ENCODE data around the gene ITPR2.

ITPR2 gene

GRCh38 chr12:26623136-26623535, 209.9 kb downstream of the ITPR2 start:
- no peaks in the 10 kb centered on the region for H3K27me3 ChIP-seq
- no peak overlapping the region for H3K4me3 ChIP-seq
- peaks cover 11% of the 10 kb centered on the region for H3K4me1 ChIP-seq
- no peaks in the 10 kb centered on the region for H3K9me3 ChIP-seq
- no peaks in the 10 kb centered on the region for H4K20me1 ChIP-seq
- no peak overlapping the region for H3K4me2 ChIP-seq
- peaks cover 4% of the 10 kb centered on the region; the same call in 1 of the 2 replicates for H3K36me3 ChIP-seq
- TF ChIP-seq Cebpa-rat (IDR thresholded peaks at IDR 0.05): no peak
- no peak overlapping the region for H3K9ac ChIP-seq
- H3K27ac ChIP-seq: no peak overlapping the region

- Histone ChIP-seq H3K36me3 (peaks cover 4% of the 10 kb centered on the region; the same call in 1 of the 2 replicates), H3K27ac (no peak overlapping the region), H3K9ac (no peak overlapping the region), H3K4me2 (no peak overlapping the region), H3K27me3 (no peaks in the 10 kb centered on the region), H3K9me3 (no peaks in the 10 kb centered on the region), H3K4me3 (no peak overlapping the region), H3K4me1 (peaks cover 11% of the 10 kb centered on the region), H4K20me1 (no peaks in the 10 kb centered on the region)
- no peak for TF ChIP-seq Cebpa-rat (IDR thresholded peaks at IDR 0.05)
Observed at GRCh38 chr12:26622601-26623000, 210.4 kb downstream of the ITPR2 start.

GRCh38 chr12:26621932-26622331, 211.1 kb downstream of the ITPR2 start:
- no peaks in the 10 kb centered on the region for H3K9me3 ChIP-seq
- no peaks in the 10 kb centered on the region for H3K27me3 ChIP-seq
- no peaks in the 10 kb centered on the region for H4K20me1 ChIP-seq
- peaks cover 11% of the 10 kb centered on the region for H3K4me1 ChIP-seq
- H3K4me2 ChIP-seq: no peak overlapping the region
- no peak overlapping the region for H3K9ac ChIP-seq
- no peak for TF ChIP-seq Cebpa-rat (IDR thresholded peaks at IDR 0.05)
- H3K4me3 ChIP-seq: no peak overlapping the region
- H3K36me3 ChIP-seq: peaks cover 4% of the 10 kb centered on the region; the same call in 1 of the 2 replicates
- H3K27ac ChIP-seq: no peak overlapping the region

- H4K20me1 ChIP-seq: no peaks in the 10 kb centered on the region
- H3K9ac ChIP-seq: no peak overlapping the region
- H3K4me3 ChIP-seq: no peak overlapping the region
- no peak overlapping the region for H3K27ac ChIP-seq
- H3K4me1 ChIP-seq: peaks cover 11% of the 10 kb centered on the region
- no peaks in the 10 kb centered on the region for H3K9me3 ChIP-seq
- H3K27me3 ChIP-seq: no peaks in the 10 kb centered on the region
- H3K4me2 ChIP-seq: no peak overlapping the region
- TF ChIP-seq Cebpa-rat (IDR thresholded peaks at IDR 0.05): no peak
- H3K36me3 ChIP-seq: peaks cover 4% of the 10 kb centered on the region; the same call in 1 of the 2 replicates
Observed at GRCh38 chr12:26620907-26621306, 212.1 kb downstream of the ITPR2 start.

GRCh38 chr12:26617513-26617912, 215.5 kb downstream of the ITPR2 start:
- Histone ChIP-seq H3K9me3 (no peaks in the 10 kb centered on the region), H3K36me3 (peaks cover 4% of the 10 kb centered on the region; the same call in 1 of the 2 replicates), H3K4me1 (peaks cover 4% of the 10 kb centered on the region), H3K4me2 (no peak overlapping the region), H3K9ac (no peak overlapping the region), H3K4me3 (no peak overlapping the region), H3K27me3 (no peaks in the 10 kb centered on the region), H4K20me1 (no peaks in the 10 kb centered on the region), H3K27ac (no peak overlapping the region)
- TF ChIP-seq Cebpa-rat (IDR thresholded peaks at IDR 0.05): no peak

- Histone ChIP-seq H3K9ac (no peak overlapping the region), H4K20me1 (no peaks in the 10 kb centered on the region), H3K4me1 (peaks cover 11% of the 10 kb centered on the region)
Observed at GRCh38 chr12:26614011-26614616, 218.9 kb downstream of the ITPR2 start.

GRCh38 chr12:26612203-26612602, 220.8 kb downstream of the ITPR2 start:
- Histone ChIP-seq H3K9ac (no peak overlapping the region), H3K4me1 (peaks cover 12% of the 10 kb centered on the region), H3K27me3 (no peaks in the 10 kb centered on the region), H3K27ac (no peak overlapping the region), H3K4me2 (no peak overlapping the region), H4K20me1 (no peaks in the 10 kb centered on the region), H3K9me3 (no peaks in the 10 kb centered on the region), H3K4me3 (no peak overlapping the region), H3K36me3 (no peaks in the 10 kb centered on the region)
- no peak for TF ChIP-seq Cebpa-rat (IDR thresholded peaks at IDR 0.05)

More at GRCh38 chr12:26614011-26614616, 218.9 kb downstream of the ITPR2 start:
- no peak overlapping the region for H3K4me2 ChIP-seq
- no peaks in the 10 kb centered on the region for H3K36me3 ChIP-seq
- no peaks in the 10 kb centered on the region for H3K9me3 ChIP-seq
- H3K4me3 ChIP-seq: no peak overlapping the region
- H3K27ac ChIP-seq: no peak overlapping the region
- no peak for TF ChIP-seq Cebpa-rat (IDR thresholded peaks at IDR 0.05)
- no peaks in the 10 kb centered on the region for H3K27me3 ChIP-seq

GRCh38 chr12:26611598-26611997, 221.4 kb downstream of the ITPR2 start:
- H4K20me1 ChIP-seq: no peaks in the 10 kb centered on the region
- H3K9ac ChIP-seq: no peak overlapping the region
- H3K4me3 ChIP-seq: no peak overlapping the region
- H3K4me2 ChIP-seq: no peak overlapping the region
- no peaks in the 10 kb centered on the region for H3K36me3 ChIP-seq
- no peaks in the 10 kb centered on the region for H3K9me3 ChIP-seq
- TF ChIP-seq Cebpa-rat (IDR thresholded peaks at IDR 0.05): no peak
- no peak overlapping the region for H3K27ac ChIP-seq
- peaks cover 12% of the 10 kb centered on the region for H3K4me1 ChIP-seq
- no peaks in the 10 kb centered on the region for H3K27me3 ChIP-seq

- Histone ChIP-seq H3K36me3 (no peaks in the 10 kb centered on the region), H3K4me3 (no peak overlapping the region), H3K4me2 (no peak overlapping the region), H3K9me3 (no peaks in the 10 kb centered on the region), H3K4me1 (peaks cover 12% of the 10 kb centered on the region), H3K9ac (no peak overlapping the region), H3K27ac (no peak overlapping the region), H3K27me3 (no peaks in the 10 kb centered on the region), H4K20me1 (no peaks in the 10 kb centered on the region)
- TF ChIP-seq Cebpa-rat (IDR thresholded peaks at IDR 0.05): no peak
Observed at GRCh38 chr12:26610774-26611173, 222.2 kb downstream of the ITPR2 start.

GRCh38 chr12:26609986-26610385, 223.0 kb downstream of the ITPR2 start:
- H3K4me3 ChIP-seq: no peak overlapping the region

More at GRCh38 chr12:26609986-26610385, 223.0 kb downstream of the ITPR2 start:
- no peaks in the 10 kb centered on the region for H4K20me1 ChIP-seq
- H3K36me3 ChIP-seq: no peaks in the 10 kb centered on the region
- H3K27ac ChIP-seq: no peak overlapping the region
- peaks cover 12% of the 10 kb centered on the region for H3K4me1 ChIP-seq
- H3K9ac ChIP-seq: no peak overlapping the region
- H3K9me3 ChIP-seq: no peaks in the 10 kb centered on the region
- no peak for TF ChIP-seq Cebpa-rat (IDR thresholded peaks at IDR 0.05)
- no peaks in the 10 kb centered on the region for H3K27me3 ChIP-seq
- H3K4me2 ChIP-seq: no peak overlapping the region

Measured in BLaER1 (cell line).